HepG2 (cell line): ENCODE measurements around the gene PRRT2. TPM values are rescaled to one million over a fixed set of nuclear protein-coding genes. Genes with fewer than 3 reads are reported as not detected.

Experiments used
- DNMT1 ChIP-seq: sonication (generic); formaldehyde crosslinking; IDR thresholded peaks from 2 replicates; pipeline ENCODE4 v1.5.1; 2020; ENCODE audit warnings: mild to moderate bottlenecking, missing genetic modification reagents
- EED ChIP-seq: sonication (generic); formaldehyde crosslinking; IDR thresholded peaks from 2 replicates; pipeline ENCODE4 v1.5.0; 2020; ENCODE audit warnings: mild to moderate bottlenecking, missing genetic modification reagents
- HMGA1 ChIP-seq: sonication (generic); formaldehyde crosslinking; conservative IDR thresholded peaks from 2 replicates; pipeline ENCODE4 v1.4.0; 2020; ENCODE audit warnings: missing genetic modification reagents
- ONECUT2 ChIP-seq: sonication (generic); formaldehyde crosslinking; IDR thresholded peaks from 2 replicates; pipeline ENCODE4 v1.4.0; 2020; ENCODE audit warnings: missing genetic modification reagents
- PTBP1 ChIP-seq: fragments of 200-400 bp; formaldehyde crosslinking; IDR thresholded peaks from 2 replicates; pipeline ENCODE4 v1.6.1; 2018; ENCODE audit warnings: low read length, low read depth; ENCODE audit not compliant: poor library complexity, severe bottlenecking
- RBAK ChIP-seq: sonication (generic); formaldehyde crosslinking; IDR thresholded peaks from 2 replicates; pipeline ENCODE4 v1.5.1; 2020; ENCODE audit warnings: mild to moderate bottlenecking, missing genetic modification reagents
- ZNF274 ChIP-seq: sonication (generic); formaldehyde crosslinking; IDR thresholded peaks from 2 replicates; pipeline ENCODE4 v1.5.1; 2020; ENCODE audit warnings: mild to moderate bottlenecking, missing genetic modification reagents
- ZNF33B ChIP-seq: sonication (generic); formaldehyde crosslinking; IDR thresholded peaks from 2 replicates; pipeline ENCODE4 v1.5.1; 2020; ENCODE audit warnings: mild to moderate bottlenecking, missing genetic modification reagents
- ZNF607 ChIP-seq: sonication (generic); formaldehyde crosslinking; IDR thresholded peaks from 2 replicates; pipeline ENCODE4 v1.5.1; 2020; ENCODE audit warnings: missing genetic modification reagents, mild to moderate bottlenecking, borderline replicate concordance
- ZNF766 ChIP-seq: sonication (generic); formaldehyde crosslinking; IDR thresholded peaks from 2 replicates; pipeline ENCODE4 v1.5.0; 2020; ENCODE audit warnings: missing genetic modification reagents, borderline replicate concordance
- polyA plus RNA-seq, 8 experiments: library from polyadenylated mRNA; depleted of rRNA in 3 of 8; stranded (reverse) in 7 of 8; unstranded in 1 of 8; fragments of >200 nt; fragmentation: Illumina TruSeq in 4 of 8; extraction: Trizol in 4 of 8; gene quantifications; 2 replicates each; pipeline versions ENCODE4 v1.2.1 to v1.2.3, GENCODE V29; 2011 to 2016; ENCODE audit warnings: low read depth in 4 of 8, missing spikeins in 1 of 8, mixed read lengths in 1 of 8; ENCODE audit not compliant: insufficient read depth in 1 of 8
- total RNA-seq, 5 experiments: library from RNA; depleted of rRNA; stranded (reverse); fragments of >200 nt; fragmentation: Illumina TruSeq; extraction: Trizol; gene quantifications; 2 replicates each; pipeline ENCODE4 v1.2.3, GENCODE V29; 2016; ENCODE audit warnings: low read depth in 1 of 5
- TF ChIP-seq, protein P1 (sequence below): sonication (generic); formaldehyde crosslinking; IDR thresholded peaks from 2 replicates; pipeline ENCODE4 v1.5.0; 2020; ENCODE audit warnings: mild to moderate bottlenecking, missing genetic modification reagents, borderline replicate concordance
- TF ChIP-seq, protein P2 (sequence below): sonication (generic); formaldehyde crosslinking; conservative IDR thresholded peaks from 2 replicates; pipeline ENCODE4 v1.8.0; 2022; ENCODE audit warnings: mild to moderate bottlenecking, moderate library complexity, missing genetic modification reagents
- TF ChIP-seq, protein P3 (sequence below): sonication (generic); formaldehyde crosslinking; IDR thresholded peaks from 2 replicates; pipeline ENCODE4 v1.4.0; 2020; ENCODE audit warnings: mild to moderate bottlenecking, missing genetic modification reagents
- TF ChIP-seq, protein P4 (sequence below): IDR thresholded peaks from 2 replicates; pipeline ENCODE4 v1.6.1; 2016; ENCODE audit warnings: missing compliant biosample characterization, missing genetic modification reagents, borderline replicate concordance
- TF ChIP-seq, protein P5 (sequence below): IDR thresholded peaks from 2 replicates; pipeline ENCODE4 v1.6.1; 2016; ENCODE audit warnings: missing genetic modification reagents, missing compliant biosample characterization

PRRT2 gene
- total and polyA plus RNA-seq, 2 of the 13 experiments (the other 11 are each of a cell fraction or from before 2014, with no cell fraction given), result 0.51 to 1.1 TPM

DNA sequence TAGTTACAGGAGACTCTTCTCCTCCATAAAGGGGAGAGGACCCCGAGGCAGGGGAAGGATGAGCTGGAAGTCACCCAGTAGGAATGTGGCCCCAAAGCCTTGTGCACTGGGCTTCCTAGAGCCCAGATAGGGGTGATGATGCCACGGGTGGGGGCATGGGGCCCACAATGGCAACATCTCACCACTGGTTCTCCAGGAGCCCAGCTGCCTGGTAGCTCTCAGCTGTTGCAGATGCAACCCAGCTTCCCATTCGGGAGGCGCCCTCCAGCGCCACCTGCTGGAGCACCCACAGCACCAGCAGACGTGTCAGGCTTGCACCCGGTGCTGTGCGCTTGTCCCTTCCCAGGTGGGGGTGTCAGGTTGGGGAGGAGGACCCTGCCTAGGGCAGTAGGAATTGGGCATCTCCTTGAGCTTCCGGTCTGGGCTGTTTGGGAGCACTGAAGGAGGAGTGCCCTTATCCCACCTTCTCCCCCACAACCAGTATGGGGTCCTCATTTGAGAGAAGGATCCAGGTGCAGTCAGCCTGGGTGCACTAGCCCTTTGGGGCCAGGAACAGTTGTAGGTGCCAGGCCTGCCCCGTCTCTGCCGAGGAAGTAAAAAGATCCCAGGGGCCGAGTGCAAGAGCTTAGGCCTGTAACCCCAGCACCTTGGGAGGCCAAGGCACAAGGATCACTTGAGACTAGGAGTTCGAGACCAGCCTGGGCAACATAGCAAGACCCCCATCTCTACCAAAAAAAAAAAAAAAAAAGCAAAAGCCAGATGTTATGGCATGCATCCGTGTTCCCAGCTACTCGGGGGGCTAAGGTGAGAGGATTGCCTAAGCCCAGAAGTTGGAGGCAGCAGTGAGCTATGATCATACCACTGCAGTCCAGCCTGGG lies 36.7 kb downstream of the PRRT2 start (continued):
- peak; percentile 69; the same call in 1 of the 2 replicates for TF ChIP-seq DNMT1
- TF ChIP-seq ZNF766 (CRISPR knock-in tag), result 0 out of 2 replicates have a peak, but pooled peaks have one; percentile 60
- TF ChIP-seq, protein P1, sequence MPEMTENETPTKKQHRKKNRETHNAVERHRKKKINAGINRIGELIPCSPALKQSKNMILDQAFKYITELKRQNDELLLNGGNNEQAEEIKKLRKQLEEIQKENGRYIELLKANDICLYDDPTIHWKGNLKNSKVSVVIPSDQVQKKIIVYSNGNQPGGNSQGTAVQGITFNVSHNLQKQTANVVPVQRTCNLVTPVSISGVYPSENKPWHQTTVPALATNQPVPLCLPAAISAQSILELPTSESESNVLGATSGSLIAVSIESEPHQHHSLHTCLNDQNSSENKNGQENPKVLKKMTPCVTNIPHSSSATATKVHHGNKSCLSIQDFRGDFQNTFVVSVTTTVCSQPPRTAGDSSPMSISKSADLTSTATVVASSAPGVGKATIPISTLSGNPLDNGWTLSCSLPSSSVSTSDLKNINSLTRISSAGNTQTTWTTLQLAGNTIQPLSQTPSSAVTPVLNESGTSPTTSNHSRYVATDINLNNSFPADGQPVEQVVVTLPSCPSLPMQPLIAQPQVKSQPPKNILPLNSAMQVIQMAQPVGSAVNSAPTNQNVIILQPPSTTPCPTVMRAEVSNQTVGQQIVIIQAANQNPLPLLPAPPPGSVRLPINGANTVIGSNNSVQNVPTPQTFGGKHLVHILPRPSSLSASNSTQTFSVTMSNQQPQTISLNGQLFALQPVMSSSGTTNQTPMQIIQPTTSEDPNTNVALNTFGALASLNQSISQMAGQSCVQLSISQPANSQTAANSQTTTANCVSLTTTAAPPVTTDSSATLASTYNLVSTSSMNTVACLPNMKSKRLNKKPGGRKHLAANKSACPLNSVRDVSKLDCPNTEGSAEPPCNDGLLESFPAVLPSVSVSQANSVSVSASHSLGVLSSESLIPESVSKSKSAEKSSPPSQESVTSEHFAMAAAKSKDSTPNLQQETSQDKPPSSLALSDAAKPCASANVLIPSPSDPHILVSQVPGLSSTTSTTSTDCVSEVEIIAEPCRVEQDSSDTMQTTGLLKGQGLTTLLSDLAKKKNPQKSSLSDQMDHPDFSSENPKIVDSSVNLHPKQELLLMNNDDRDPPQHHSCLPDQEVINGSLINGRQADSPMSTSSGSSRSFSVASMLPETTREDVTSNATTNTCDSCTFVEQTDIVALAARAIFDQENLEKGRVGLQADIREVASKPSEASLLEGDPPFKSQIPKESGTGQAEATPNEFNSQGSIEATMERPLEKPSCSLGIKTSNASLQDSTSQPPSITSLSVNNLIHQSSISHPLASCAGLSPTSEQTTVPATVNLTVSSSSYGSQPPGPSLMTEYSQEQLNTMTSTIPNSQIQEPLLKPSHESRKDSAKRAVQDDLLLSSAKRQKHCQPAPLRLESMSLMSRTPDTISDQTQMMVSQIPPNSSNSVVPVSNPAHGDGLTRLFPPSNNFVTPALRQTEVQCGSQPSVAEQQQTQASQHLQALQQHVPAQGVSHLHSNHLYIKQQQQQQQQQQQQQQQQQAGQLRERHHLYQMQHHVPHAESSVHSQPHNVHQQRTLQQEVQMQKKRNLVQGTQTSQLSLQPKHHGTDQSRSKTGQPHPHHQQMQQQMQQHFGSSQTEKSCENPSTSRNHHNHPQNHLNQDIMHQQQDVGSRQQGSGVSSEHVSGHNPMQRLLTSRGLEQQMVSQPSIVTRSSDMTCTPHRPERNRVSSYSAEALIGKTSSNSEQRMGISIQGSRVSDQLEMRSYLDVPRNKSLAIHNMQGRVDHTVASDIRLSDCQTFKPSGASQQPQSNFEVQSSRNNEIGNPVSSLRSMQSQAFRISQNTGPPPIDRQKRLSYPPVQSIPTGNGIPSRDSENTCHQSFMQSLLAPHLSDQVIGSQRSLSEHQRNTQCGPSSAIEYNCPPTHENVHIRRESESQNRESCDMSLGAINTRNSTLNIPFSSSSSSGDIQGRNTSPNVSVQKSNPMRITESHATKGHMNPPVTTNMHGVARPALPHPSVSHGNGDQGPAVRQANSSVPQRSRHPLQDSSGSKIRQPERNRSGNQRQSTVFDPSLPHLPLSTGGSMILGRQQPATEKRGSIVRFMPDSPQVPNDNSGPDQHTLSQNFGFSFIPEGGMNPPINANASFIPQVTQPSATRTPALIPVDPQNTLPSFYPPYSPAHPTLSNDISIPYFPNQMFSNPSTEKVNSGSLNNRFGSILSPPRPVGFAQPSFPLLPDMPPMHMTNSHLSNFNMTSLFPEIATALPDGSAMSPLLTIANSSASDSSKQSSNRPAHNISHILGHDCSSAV (CRISPR knock-in tag), result no peak
- TF ChIP-seq ZNF33B, result 0 out of 2 replicates have a peak, but pooled peaks have one; percentile 63
- no peak for TF ChIP-seq HMGA1
- TF ChIP-seq RBAK (CRISPR knock-in tag), result no peak
- TF ChIP-seq, protein P2, sequence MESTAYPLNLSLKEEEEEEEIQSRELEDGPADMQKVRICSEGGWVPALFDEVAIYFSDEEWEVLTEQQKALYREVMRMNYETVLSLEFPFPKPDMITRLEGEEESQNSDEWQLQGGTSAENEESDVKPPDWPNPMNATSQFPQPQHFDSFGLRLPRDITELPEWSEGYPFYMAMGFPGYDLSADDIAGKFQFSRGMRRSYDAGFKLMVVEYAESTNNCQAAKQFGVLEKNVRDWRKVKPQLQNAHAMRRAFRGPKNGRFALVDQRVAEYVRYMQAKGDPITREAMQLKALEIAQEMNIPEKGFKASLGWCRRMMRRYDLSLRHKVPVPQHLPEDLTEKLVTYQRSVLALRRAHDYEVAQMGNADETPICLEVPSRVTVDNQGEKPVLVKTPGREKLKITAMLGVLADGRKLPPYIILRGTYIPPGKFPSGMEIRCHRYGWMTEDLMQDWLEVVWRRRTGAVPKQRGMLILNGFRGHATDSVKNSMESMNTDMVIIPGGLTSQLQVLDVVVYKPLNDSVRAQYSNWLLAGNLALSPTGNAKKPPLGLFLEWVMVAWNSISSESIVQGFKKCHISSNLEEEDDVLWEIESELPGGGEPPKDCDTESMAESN (CRISPR knock-in tag), result peak; percentile 77; the same call in 1 of the 2 replicates
- TF ChIP-seq, protein P3, sequence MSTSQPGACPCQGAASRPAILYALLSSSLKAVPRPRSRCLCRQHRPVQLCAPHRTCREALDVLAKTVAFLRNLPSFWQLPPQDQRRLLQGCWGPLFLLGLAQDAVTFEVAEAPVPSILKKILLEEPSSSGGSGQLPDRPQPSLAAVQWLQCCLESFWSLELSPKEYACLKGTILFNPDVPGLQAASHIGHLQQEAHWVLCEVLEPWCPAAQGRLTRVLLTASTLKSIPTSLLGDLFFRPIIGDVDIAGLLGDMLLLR (CRISPR knock-in tag), result no peak
- TF ChIP-seq, protein P4, sequence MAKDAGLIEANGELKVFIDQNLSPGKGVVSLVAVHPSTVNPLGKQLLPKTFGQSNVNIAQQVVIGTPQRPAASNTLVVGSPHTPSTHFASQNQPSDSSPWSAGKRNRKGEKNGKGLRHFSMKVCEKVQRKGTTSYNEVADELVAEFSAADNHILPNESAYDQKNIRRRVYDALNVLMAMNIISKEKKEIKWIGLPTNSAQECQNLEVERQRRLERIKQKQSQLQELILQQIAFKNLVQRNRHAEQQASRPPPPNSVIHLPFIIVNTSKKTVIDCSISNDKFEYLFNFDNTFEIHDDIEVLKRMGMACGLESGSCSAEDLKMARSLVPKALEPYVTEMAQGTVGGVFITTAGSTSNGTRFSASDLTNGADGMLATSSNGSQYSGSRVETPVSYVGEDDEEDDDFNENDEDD (CRISPR knock-in tag), result peak; percentile 21; the same call in 1 of the 2 replicates
- no peak for TF ChIP-seq PTBP1
- TF ChIP-seq ZNF607 (CRISPR knock-in tag), result no peak
- TF ChIP-seq ZNF274, result 0 out of 2 replicates have a peak, but pooled peaks have one; percentile 33
- no peak for TF ChIP-seq EED (CRISPR knock-in tag)
- TF ChIP-seq, protein P5, sequence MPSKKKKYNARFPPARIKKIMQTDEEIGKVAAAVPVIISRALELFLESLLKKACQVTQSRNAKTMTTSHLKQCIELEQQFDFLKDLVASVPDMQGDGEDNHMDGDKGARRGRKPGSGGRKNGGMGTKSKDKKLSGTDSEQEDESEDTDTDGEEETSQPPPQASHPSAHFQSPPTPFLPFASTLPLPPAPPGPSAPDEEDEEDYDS (CRISPR knock-in tag), result no peak
- no peak for TF ChIP-seq ONECUT2 (CRISPR knock-in tag)
